GM23338 (cell line): ENCODE measurements around the gene PYDC2.

ENCODE experiments used
- CREB1 ChIP-seq: fragments of 250-450 bp; sonication (Bioruptor Pico); IDR thresholded peaks from 2 replicates; pipeline ENCODE4 v1.5.0; 2020; ENCODE audit warnings: low read depth, mild to moderate bottlenecking, moderate library complexity
- EZH2 ChIP-seq: fragments of 200-600 bp; sonication (generic); IDR thresholded peaks from one replicate; pipeline ENCODE4 v1.8.0; 2017; ENCODE audit warnings: antibody characterized with exemption, mild to moderate bottlenecking, low read depth; ENCODE audit not compliant: unreplicated experiment
- EZH2phosphoT487 ChIP-seq: fragments of 200-600 bp; sonication (generic); IDR thresholded peaks from one replicate; pipeline ENCODE4 v1.8.1; 2018; ENCODE audit warnings: antibody characterized with exemption; ENCODE audit not compliant: unreplicated experiment
- JUNB ChIP-seq: IDR thresholded peaks from one replicate; pipeline ENCODE4 v1.6.1; 2016; ENCODE audit warnings: antibody characterized with exemption; ENCODE audit not compliant: unreplicated experiment
- NANOG ChIP-seq: IDR thresholded peaks from 2 replicates; pipeline ENCODE4 v1.6.1; 2016; ENCODE audit warnings: antibody characterized with exemption, borderline replicate concordance
- POLR2AphosphoS5 ChIP-seq: IDR thresholded peaks from 2 replicates; pipeline ENCODE4 v1.6.1; 2016; ENCODE audit warnings: antibody characterized with exemption, low read depth
- STAT1 ChIP-seq: IDR thresholded peaks from one replicate; pipeline ENCODE4 v1.6.1; 2016; ENCODE audit warnings: antibody characterized with exemption; ENCODE audit not compliant: unreplicated experiment
- ZNF114 ChIP-seq: fragments of 250-450 bp; sonication (Bioruptor Pico); IDR thresholded peaks from 2 replicates; pipeline ENCODE4 v1.5.0; 2020; ENCODE audit warnings: mild to moderate bottlenecking, moderate library complexity
- ZNF331 ChIP-seq: fragments of 250-450 bp; sonication (Bioruptor Pico); IDR thresholded peaks from 2 replicates; pipeline ENCODE4 v1.5.0; 2020; ENCODE audit warnings: low read depth, mild to moderate bottlenecking, moderate library complexity
- TF ChIP-seq, protein P1 (sequence below), 2 experiments: fragments of 200-600 bp in 1 of 2; sonication (generic) in 1 of 2; conservative IDR thresholded peaks; 2 replicates each; pipeline versions ENCODE4 v1.5.1 to v1.6.1; 2016 to 2017; ENCODE audit warnings: antibody characterized with exemption in 2 of 2, low read depth in 2 of 2, mild to moderate bottlenecking in 2 of 2, moderate library complexity in 1 of 2
- TF ChIP-seq, protein P2 (sequence below): IDR thresholded peaks from one replicate; pipeline ENCODE4 v1.6.1; 2018; ENCODE audit warnings: antibody characterized with exemption; ENCODE audit not compliant: unreplicated experiment
- TF ChIP-seq, protein P3 (sequence below): fragments of 250-450 bp; sonication (Bioruptor Pico); IDR thresholded peaks from 2 replicates; pipeline ENCODE4 v1.5.0; 2020; ENCODE audit warnings: mild to moderate bottlenecking, moderate library complexity
- TF ChIP-seq, protein P4 (sequence below): IDR thresholded peaks from 2 replicates; pipeline ENCODE4 v1.6.1; 2016; ENCODE audit warnings: antibody characterized with exemption

DNA sequence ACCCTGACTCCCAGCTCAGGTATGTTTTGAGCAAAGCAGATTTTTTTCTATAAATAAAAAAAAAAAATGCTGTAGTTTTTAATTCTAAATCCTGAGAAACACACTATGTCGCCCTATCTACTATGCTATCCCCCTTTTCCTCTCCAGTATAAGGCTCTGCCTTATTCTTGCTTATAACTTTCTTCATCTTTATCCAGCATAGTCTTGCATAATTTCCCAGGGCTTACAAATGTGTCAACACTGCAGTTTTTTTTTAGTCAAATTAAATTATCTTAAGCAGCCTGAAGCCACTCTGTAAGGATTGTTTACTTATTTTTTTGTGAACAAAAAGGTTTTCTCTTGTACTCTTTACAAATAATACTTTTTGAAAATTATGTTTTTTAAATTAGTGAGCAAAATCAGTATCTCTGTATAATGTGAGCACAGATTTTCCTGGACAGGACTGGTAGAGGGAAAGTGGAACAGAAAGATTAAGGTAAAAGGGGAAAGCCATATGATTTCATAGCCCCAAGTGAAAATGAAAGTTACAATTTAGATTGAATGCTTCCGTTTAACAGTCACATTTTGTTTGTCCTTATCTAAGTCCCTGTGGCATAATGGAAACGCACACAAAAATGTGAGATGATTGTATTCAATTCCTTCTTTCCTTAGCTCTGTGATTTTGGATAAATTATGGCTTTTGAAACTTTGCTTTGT, 5.6 kb upstream of the PYDC2 start:
- TF ChIP-seq ZNF114 (no peak), CREB1 (CRISPR knock-in tag) (no peak), STAT1 (no peak), EZH2phosphoT487 (no peak), POLR2AphosphoS5 (no peak), EZH2 (no peak), NANOG (no peak), ZNF331 (CRISPR knock-in tag) (no peak), JUNB (no peak)
- TF ChIP-seq, protein P1, sequence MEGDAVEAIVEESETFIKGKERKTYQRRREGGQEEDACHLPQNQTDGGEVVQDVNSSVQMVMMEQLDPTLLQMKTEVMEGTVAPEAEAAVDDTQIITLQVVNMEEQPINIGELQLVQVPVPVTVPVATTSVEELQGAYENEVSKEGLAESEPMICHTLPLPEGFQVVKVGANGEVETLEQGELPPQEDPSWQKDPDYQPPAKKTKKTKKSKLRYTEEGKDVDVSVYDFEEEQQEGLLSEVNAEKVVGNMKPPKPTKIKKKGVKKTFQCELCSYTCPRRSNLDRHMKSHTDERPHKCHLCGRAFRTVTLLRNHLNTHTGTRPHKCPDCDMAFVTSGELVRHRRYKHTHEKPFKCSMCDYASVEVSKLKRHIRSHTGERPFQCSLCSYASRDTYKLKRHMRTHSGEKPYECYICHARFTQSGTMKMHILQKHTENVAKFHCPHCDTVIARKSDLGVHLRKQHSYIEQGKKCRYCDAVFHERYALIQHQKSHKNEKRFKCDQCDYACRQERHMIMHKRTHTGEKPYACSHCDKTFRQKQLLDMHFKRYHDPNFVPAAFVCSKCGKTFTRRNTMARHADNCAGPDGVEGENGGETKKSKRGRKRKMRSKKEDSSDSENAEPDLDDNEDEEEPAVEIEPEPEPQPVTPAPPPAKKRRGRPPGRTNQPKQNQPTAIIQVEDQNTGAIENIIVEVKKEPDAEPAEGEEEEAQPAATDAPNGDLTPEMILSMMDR (conservative IDR thresholded peaks at IDR 0.05; ENCODE audit: low read depth in 2 of 2) = no peak
- TF ChIP-seq, protein P2, sequence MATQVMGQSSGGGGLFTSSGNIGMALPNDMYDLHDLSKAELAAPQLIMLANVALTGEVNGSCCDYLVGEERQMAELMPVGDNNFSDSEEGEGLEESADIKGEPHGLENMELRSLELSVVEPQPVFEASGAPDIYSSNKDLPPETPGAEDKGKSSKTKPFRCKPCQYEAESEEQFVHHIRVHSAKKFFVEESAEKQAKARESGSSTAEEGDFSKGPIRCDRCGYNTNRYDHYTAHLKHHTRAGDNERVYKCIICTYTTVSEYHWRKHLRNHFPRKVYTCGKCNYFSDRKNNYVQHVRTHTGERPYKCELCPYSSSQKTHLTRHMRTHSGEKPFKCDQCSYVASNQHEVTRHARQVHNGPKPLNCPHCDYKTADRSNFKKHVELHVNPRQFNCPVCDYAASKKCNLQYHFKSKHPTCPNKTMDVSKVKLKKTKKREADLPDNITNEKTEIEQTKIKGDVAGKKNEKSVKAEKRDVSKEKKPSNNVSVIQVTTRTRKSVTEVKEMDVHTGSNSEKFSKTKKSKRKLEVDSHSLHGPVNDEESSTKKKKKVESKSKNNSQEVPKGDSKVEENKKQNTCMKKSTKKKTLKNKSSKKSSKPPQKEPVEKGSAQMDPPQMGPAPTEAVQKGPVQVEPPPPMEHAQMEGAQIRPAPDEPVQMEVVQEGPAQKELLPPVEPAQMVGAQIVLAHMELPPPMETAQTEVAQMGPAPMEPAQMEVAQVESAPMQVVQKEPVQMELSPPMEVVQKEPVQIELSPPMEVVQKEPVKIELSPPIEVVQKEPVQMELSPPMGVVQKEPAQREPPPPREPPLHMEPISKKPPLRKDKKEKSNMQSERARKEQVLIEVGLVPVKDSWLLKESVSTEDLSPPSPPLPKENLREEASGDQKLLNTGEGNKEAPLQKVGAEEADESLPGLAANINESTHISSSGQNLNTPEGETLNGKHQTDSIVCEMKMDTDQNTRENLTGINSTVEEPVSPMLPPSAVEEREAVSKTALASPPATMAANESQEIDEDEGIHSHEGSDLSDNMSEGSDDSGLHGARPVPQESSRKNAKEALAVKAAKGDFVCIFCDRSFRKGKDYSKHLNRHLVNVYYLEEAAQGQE = no peak
- TF ChIP-seq, protein P3, sequence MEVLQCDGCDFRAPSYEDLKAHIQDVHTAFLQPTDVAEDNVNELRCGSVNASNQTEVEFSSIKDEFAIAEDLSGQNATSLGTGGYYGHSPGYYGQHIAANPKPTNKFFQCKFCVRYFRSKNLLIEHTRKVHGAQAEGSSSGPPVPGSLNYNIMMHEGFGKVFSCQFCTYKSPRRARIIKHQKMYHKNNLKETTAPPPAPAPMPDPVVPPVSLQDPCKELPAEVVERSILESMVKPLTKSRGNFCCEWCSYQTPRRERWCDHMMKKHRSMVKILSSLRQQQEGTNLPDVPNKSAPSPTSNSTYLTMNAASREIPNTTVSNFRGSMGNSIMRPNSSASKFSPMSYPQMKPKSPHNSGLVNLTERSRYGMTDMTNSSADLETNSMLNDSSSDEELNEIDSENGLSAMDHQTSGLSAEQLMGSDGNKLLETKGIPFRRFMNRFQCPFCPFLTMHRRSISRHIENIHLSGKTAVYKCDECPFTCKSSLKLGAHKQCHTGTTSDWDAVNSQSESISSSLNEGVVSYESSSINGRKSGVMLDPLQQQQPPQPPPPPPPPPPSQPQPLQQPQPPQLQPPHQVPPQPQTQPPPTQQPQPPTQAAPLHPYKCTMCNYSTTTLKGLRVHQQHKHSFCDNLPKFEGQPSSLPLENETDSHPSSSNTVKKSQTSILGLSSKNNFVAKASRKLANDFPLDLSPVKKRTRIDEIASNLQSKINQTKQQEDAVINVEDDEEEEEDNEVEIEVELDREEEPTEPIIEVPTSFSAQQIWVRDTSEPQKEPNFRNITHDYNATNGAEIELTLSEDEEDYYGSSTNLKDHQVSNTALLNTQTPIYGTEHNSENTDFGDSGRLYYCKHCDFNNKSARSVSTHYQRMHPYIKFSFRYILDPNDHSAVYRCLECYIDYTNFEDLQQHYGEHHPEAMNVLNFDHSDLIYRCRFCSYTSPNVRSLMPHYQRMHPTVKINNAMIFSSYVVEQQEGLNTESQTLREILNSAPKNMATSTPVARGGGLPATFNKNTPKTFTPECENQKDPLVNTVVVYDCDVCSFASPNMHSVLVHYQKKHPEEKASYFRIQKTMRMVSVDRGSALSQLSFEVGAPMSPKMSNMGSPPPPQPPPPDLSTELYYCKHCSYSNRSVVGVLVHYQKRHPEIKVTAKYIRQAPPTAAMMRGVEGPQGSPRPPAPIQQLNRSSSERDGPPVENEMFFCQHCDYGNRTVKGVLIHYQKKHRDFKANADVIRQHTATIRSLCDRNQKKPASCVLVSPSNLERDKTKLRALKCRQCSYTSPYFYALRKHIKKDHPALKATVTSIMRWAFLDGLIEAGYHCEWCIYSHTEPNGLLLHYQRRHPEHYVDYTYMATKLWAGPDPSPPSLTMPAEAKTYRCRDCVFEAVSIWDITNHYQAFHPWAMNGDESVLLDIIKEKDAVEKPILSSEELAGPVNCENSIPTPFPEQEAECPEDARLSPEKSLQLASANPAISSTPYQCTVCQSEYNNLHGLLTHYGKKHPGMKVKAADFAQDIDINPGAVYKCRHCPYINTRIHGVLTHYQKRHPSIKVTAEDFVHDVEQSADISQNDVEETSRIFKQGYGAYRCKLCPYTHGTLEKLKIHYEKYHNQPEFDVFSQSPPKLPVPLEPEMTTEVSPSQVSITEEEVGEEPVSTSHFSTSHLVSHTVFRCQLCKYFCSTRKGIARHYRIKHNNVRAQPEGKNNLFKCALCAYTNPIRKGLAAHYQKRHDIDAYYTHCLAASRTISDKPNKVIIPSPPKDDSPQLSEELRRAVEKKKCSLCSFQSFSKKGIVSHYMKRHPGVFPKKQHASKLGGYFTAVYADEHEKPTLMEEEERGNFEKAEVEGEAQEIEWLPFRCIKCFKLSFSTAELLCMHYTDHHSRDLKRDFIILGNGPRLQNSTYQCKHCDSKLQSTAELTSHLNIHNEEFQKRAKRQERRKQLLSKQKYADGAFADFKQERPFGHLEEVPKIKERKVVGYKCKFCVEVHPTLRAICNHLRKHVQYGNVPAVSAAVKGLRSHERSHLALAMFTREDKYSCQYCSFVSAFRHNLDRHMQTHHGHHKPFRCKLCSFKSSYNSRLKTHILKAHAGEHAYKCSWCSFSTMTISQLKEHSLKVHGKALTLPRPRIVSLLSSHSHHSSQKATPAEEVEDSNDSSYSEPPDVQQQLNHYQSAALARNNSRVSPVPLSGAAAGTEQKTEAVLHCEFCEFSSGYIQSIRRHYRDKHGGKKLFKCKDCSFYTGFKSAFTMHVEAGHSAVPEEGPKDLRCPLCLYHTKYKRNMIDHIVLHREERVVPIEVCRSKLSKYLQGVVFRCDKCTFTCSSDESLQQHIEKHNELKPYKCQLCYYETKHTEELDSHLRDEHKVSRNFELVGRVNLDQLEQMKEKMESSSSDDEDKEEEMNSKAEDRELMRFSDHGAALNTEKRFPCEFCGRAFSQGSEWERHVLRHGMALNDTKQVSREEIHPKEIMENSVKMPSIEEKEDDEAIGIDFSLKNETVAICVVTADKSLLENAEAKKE (CRISPR knock-in tag) = no peak
- TF ChIP-seq, protein P4, sequence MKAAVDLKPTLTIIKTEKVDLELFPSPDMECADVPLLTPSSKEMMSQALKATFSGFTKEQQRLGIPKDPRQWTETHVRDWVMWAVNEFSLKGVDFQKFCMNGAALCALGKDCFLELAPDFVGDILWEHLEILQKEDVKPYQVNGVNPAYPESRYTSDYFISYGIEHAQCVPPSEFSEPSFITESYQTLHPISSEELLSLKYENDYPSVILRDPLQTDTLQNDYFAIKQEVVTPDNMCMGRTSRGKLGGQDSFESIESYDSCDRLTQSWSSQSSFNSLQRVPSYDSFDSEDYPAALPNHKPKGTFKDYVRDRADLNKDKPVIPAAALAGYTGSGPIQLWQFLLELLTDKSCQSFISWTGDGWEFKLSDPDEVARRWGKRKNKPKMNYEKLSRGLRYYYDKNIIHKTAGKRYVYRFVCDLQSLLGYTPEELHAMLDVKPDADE = no peak
